GM21360 (cell line): ENCODE measurements around the gene TGM4.
A peak's percentile ranks its signal among the peaks of the same experiment; 100 is the strongest.
"Not testable (repeated sequence)": the region's sequence is repeated elsewhere in the genome, so short reads cannot be mapped to it uniquely, and the experiment has no call there.

Source experiments
- ATAC-seq: cut with Tn5 transposase; IDR thresholded peaks from one replicate; pipeline ENCODE4 v1.9.1; 2021; ENCODE audit warnings: mild to moderate bottlenecking, moderate library complexity; ENCODE audit not compliant: unreplicated experiment

Gene TGM4

DNA sequence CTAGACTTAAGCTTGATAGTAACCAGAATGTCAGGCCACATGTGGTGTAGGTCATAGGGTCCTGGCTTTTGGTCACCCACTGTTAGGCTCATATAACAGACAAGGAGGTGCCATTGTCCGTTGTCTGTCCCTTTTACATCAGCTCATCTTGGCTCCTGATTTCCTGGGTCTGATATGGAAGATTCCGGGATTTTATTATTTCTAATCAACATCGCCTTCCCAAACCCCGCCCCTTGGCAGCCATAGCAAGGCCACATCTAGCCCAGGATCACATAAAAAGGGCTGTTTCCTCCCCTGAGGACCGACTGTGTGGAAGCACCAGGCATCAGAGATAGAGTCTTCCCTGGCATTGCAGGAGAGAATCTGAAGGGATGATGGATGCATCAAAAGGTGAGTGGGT is at the start of gene TGM4:
Gene TGM4 (plus strand): TSS at position 301 of the 400 bp plus-strand sequence. CDS start 71 bp downstream, at position 372.
- ATAC-seq = no peak

GRCh38 chr3:44825264-44825925 is 49.0 kb upstream of the TGM4 start:
- no peak for ATAC-seq

DNA sequence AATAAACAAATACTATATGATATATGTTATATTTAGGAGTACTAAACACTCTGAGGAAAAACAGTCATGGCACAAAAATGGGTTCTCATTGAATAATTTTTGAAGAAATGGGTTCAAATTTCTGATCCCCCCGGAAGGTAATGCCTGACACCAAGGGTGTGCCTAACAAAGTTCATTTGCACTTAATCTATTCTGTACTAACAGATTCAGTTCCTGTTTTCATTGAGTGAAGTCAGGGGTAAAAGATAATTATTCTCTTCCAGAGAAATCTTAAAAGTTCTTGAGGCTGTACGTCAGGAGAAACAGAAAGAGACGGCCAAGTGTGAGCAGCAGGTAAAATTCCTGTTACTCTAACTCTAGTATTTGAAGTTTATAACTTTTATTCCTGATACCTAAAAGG is 47.2 kb upstream of the TGM4 start:
- ATAC-seq = no peak

DNA sequence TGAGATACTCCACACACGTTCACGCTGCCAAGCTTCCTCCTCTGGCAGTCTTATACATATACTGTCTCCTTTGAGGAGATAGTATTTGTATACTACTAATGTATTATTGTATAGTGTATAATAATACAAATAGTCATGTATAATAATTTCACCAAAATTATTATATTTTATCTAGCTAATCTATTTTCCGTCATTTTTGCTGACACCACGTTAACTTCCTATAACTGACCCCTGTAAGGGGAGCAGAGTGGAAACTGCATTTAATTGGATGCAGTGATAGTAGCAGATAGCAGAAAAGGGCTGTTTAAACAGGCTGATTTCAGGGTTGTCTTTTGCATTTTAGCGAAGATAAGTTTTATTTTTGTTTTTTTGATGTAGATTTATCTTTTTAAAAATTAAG is 43.2 kb upstream of the TGM4 start:
- no peak for ATAC-seq

GRCh38 chr3:44832032-44832431 is 42.4 kb upstream of the TGM4 start:
- no peak for ATAC-seq

- no peak for ATAC-seq
These were observed 41.4 kb upstream of the TGM4 start for GRCh38 chr3:44832965-44833364.

DNA sequence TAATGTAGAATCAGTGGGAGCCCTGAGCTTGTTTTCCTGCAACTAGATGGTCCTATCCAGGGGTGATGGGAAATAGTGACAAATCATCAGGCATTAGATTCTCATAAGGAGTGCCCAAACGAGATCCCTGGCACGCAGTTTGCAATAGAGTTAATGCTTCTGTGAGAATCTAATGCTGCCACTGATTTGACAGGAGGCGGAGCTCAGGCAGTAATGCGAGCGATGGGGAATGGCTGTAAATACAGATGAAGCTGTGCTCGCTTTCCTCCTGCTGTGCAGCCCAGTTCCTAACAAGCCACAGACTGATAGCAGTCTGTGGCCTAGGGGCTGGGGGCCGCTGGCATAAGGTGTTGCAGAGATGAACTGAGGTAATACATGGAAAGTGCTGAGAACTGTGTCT is 41.0 kb upstream of the TGM4 start:
- ATAC-seq = no peak

- no peak for ATAC-seq
These were observed 38.7 kb upstream of the TGM4 start for GRCh38 chr3:44835684-44836083.

DNA sequence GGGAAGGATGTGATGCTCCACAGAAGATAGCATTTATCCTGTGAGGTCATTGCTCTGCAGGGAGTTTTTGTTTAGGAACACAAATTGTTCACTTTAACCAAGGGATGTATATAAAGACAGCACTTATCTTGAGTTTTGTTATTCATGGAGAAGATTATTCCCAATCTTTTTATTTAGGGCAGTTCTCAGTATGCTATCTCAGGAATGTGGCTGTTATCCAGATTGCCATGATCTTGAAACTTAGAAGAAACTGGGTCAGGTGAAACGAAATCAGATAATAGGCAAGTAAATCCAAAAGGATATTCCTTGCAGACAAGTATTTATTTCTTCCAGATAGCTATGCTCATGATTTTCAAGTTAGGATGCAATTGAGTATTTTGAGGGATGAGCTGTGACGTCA is 32.0 kb upstream of the TGM4 start:
- ATAC-seq = no peak

DNA sequence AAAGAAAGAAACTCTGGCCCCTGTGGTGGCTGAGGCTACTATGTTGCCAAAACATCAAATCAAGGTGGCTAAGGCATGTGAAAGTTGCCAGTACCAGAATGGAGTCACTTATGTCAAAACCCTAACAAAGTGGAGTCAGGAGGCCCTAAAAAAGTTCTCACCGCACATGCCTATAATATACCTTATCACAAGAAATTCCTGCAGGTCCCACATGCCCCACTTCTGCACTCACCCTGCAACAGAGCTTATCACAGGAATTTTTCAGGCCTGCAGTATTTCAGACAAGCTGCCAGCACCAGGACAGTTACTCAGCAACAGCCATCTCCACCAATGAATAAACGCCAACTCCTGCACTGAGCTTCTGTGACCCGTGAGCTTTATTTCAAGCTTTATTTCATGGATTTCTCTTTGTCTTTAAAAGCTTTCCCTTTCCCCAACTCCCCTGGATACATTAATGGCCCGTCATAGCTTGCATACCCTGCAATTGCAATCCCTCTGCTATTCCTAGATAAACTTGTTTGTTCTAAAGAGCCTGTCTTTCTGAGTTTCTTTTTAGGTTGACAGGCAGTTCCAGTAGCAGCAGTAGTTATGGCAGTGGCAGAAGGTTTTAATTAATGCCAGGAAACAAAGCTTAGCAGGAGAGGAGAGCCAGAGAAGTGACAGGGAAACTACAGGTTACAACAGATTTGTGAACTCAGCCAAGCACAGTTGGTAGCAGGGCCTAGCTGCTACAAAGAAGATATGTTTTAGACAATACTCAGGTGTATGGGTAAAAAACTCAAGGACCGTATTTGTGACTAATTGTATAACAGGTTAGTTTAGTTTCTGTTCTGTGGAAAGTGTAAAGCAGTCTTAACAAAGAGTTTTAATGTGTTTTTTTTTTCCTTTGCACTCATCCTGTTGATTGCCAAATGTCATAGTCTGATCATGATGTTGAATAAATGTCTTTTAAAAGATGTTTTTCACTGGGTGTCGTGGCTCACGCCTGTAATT is 28.6 kb upstream of the TGM4 start:
- no peak for ATAC-seq

DNA sequence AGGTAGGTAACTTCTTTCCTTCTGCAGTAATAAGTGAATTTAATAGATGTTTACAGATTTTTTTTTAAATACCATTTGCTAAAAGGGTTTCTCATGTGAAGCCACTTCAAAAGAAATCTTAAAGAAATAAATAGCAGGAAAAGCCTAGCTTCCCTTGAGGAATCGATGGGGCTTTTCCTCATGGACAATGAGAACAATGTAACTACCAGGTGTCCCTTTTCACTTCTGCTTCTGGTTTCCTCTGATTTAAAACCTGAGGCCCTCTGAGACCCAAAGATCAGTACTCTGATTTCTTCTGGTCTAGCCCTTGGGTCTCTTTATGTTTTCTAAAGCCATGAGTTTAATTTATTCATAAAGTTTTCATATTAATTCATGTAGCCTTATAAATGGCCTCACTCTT is 25.8 kb upstream of the TGM4 start:
- no peak for ATAC-seq

GRCh38 chr3:44856663-44857062 is 17.7 kb upstream of the TGM4 start:
- ATAC-seq = not testable (repeated sequence)

DNA sequence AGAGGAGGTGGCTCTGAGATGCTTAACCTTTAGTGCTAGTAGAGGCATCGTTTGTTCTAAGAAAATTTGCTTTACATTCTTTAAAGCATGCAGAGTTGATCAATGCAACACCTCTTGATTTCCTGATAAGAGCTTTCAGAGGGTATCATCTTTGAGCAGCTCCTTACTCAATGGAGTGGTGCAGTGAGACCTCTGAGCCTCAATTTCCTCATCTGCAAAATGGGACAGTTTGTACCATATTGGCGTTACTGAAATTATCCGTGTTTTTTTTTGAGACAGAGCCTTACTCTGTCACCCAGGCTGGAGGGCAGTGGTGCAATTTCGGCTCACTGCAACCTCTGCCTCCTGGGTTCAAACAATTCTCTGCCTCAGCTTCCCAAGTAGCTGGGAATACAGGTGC is 14.3 kb upstream of the TGM4 start:
- ATAC-seq = no peak

DNA sequence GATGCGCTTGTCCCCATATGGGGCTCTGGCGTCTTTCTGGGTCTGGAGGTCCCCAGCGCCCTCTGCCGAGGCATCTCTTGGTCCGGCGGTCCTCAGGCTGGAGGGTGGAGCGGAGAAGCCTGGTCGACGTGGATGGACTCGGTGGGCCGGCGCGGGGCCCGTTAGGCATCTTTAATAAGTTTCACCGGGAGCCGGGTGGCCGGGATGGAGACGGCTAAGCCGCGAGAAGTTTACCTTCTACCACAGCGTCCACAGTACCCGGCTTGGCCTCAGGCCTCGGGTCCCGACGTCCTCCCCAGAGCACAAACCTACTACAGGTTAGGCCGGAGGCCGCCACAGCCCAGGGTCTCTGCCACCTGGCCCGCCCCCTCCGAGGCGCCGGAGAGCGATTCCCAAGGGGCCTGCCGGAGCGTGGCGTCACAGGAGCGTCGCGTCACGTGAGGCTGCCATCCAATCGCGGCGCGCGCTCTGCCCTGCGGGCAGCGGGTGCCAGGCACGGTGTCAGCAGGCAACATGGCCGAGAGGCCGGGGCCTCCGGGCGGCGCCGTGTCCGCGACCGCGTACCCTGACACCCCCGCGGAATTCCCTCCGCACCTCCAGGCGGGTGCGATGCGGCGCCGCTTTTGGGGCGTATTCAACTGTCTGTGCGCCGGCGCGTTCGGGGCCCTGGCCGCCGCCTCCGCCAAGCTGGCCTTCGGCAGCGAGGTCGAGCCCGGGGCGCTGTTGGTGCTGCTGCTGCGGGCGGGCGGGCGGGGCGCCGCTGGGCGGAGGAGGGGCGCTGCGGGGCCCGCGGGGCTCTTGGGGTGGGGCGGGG is 12.8 kb upstream of the TGM4 start, which contains the start of gene TMEM42:
Gene TMEM42 (plus strand): TSS at position 501 of the 814 bp plus-strand sequence. CDS start 13 bp downstream, at position 514.
- ATAC-seq = peak; percentile 87

- ATAC-seq = peak; percentile 30
These were observed 12.2 kb upstream of the TGM4 start for GRCh38 chr3:44862226-44862637.

GRCh38 chr3:44865272-44866035 is 9.0 kb upstream of the TGM4 start:
- ATAC-seq = no peak

- no peak for ATAC-seq
These were observed 6.8 kb upstream of the TGM4 start for GRCh38 chr3:44867421-44868111.

DNA sequence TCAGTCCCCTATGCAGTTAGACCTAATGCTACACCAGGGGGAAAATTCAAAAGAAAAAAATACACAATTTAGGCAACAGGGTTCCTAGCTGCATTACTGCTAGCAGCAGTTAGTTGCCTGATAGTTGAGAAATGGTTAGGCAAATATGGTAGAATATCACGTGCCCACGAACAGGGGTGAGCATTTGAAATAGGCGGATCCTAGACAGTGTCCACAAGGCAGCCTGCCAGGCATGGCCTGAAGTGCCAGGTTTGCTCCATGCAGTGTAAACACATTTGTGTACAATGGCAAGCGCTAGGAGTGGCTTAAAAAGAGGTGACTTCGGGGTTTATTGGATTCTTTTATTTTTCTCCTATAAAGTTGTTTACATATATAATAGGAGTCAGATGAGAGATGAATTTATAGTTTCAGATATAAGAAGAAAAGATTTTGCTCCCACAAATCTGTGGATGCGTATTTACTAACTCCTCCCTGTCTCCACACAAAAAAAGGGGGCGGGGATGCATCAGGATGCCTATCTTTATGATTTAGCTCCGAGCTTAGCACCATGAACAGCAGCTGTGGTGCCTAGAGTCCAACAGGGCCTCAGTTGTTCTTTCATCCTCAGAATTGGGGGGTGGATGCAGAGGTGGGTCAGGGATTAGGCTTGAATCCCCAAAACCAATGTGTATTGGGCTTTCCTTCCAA is 3.9 kb upstream of the TGM4 start:
- no peak for ATAC-seq

- ATAC-seq = no peak
These were observed 1.2 kb downstream of the TGM4 start for GRCh38 chr3:44875596-44875995.
